GM10266 (cell line): Measurements from ENCODE around the gene CEP112.

ENCODE experiments used
- DNase-seq: peaks from one replicate; pipeline ENCODE4 v3.0.0; 2012; ENCODE audit errors: extremely low spot score
- TF ChIP-seq, protein P1 (sequence below): IDR thresholded peaks from 2 replicates; pipeline ENCODE4 v1.5.1; 2012; ENCODE audit warnings: mild to moderate bottlenecking, low read depth; ENCODE audit not compliant: control insufficient read depth, insufficient read depth; ENCODE audit errors: missing control alignments

CEP112 gene

DNA sequence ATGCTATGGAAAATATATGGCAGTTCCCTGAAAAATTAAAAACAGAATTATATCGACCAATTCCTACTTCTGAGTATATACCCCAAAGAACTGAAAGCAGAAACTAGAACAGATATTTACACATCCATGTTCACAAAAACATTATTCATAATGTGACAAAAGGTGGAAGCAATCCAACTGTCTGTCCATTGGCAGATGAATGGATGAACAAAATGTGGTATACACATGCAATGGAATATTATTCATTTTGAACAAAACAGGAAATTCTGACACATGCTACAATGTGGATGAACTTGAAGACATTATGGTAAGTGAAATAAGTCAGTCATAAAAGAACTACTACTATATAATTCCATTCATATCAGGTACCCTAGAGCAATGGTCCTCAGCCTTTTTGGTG is 367.0 kb downstream of the CEP112 start:
- DNase-seq: no peak
- TF ChIP-seq, protein P1, sequence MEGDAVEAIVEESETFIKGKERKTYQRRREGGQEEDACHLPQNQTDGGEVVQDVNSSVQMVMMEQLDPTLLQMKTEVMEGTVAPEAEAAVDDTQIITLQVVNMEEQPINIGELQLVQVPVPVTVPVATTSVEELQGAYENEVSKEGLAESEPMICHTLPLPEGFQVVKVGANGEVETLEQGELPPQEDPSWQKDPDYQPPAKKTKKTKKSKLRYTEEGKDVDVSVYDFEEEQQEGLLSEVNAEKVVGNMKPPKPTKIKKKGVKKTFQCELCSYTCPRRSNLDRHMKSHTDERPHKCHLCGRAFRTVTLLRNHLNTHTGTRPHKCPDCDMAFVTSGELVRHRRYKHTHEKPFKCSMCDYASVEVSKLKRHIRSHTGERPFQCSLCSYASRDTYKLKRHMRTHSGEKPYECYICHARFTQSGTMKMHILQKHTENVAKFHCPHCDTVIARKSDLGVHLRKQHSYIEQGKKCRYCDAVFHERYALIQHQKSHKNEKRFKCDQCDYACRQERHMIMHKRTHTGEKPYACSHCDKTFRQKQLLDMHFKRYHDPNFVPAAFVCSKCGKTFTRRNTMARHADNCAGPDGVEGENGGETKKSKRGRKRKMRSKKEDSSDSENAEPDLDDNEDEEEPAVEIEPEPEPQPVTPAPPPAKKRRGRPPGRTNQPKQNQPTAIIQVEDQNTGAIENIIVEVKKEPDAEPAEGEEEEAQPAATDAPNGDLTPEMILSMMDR: no peak

DNA sequence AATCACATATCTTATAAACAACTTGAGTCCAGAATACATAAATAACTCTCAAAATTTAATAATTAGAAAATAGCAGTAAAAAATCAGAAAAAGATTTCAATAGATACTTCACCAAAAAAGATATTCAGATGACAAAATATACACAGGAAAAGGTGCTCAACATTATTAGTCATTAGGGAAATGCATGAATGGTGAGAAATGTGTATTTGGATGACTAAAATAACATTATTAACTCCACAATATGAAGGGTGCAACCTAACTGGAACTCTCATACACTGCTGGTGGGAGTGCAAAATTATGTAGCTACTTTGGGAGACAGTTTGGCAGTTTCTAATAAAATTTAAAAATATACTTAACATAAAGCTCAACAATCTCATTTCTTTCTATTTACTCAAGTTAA is 368.2 kb downstream of the CEP112 start:
- DNase-seq: no peak
- TF ChIP-seq, protein P1: no peak

DNA sequence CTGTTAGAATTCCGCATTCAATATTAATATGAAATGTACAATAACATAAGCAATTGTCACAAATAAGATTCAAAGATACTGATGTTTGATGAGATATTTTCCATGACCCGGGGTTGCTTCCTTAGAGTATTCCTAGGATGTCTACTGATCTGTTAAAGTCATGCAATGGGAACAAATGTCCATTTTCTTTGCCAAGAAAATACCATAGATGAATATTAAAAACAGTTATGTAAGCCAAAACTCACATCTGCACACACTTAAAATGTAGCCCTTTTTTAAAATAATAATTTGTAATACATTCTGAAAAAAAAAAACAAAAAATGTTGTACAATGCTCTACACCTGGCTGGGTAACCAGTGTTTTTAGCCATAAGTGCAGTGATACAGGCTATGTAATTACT is 371.1 kb downstream of the CEP112 start:
- no peak for DNase-seq
- TF ChIP-seq, protein P1: no peak

DNA sequence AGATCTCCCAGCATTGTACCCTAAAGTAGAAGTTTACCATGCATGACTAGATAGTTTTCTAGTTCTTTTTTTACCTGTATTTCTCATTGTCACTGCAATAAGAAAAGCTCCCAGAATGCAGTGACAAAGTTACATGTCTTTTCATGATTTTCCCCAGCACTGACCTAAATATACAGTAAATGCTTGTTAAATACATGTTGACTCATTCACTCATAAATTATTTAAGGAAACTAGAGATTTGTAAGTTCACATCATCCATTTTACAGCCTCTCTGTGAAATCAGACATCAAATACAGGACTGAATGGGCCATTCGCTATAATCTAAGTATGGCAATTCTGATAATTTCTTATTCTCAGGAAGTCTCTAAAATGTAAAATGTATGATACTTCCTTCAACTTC is 371.6 kb downstream of the CEP112 start:
- no peak for DNase-seq
- TF ChIP-seq, protein P1: no peak

DNA sequence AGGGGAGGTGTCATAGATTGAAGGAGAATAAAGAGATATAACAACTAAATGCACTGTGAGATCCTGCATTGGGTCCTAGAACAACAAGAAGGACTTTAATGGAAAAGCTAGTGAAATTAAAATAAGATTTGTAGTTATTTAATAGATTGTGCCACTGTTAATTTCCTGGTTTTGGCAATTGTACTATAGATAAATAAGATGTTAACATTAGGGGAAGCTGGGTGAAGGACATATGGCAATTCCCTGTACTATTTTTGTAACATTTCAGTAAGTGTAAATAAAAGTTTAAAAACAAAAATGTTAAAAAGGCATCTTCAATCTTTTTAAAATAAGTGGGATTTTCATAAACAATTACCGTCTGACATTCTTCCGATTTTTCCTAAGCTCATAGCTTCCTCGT is 372.1 kb downstream of the CEP112 start:
- TF ChIP-seq, protein P1: no peak
- no peak for DNase-seq

DNA sequence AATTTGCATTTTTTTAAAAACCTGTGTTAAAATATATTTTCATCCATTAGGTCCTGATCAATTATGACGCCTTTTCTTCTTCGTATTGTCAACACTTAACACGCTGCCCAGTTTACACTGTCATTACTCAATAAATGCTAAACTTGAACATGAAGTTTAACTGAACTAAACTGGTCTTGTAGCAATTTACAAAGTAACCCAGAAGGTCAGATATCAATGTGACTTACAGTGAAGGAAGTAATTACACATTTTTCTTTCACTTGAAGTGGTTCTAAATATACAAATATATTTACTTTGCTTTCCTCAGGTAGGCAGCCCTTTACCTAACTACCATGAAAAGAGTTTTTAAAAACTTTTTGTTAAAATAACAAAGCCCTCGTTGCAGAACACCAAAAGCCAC is 374.0 kb downstream of the CEP112 start:
- no peak for DNase-seq
- TF ChIP-seq, protein P1: no peak

DNA sequence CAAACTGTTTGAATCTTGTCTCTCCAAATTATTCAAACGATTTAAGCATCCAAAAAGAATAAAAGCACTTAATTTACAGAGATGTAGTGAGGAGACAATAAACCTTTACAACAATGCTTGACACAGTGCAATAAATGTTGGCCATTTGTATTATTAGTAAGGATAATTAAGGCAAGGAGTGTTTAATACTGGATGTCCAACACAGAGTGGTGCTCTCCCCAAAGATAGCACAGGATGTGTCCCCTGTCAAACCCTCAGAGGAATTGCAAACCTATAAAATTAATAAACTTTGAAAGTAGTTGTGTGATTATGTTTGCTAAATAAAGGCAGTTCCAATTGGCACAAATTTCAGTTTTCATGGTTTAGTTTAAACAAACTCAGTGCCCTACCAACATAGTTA is 377.5 kb downstream of the CEP112 start:
- TF ChIP-seq, protein P1: no peak
- DNase-seq: no peak

DNA sequence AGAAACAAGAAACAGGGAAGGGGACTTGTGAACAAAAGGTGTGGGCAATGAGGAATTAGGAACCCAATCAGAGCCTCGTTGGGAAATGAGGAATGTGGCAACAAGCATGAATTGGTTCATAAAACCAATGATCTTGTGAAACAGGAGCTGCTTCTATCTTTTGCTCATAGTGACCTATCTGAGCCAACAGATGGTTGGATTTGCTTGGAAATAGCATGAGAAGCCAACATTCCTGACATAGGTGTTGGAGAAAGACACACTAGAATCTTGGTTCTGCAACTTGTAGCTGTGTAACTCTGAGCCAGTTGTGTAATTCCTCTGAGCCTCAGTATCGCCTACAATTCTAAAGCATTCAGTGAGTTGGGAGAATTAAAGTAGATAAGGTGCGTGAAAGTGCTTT is 378.6 kb downstream of the CEP112 start:
- DNase-seq: no peak
- TF ChIP-seq, protein P1: no peak
